NCI-H2196 treated with DMSO at 0.1 percent for 48 hours (cell line): ENCODE measurements around the gene HOXA7.

Experiments used
- DNase-seq: peaks from one replicate; lab custom pipeline; 2025; ENCODE audit not compliant: unreplicated experiment; lab: John Stamatoyannopoulos, UW

The HOXA7 gene

DNA sequence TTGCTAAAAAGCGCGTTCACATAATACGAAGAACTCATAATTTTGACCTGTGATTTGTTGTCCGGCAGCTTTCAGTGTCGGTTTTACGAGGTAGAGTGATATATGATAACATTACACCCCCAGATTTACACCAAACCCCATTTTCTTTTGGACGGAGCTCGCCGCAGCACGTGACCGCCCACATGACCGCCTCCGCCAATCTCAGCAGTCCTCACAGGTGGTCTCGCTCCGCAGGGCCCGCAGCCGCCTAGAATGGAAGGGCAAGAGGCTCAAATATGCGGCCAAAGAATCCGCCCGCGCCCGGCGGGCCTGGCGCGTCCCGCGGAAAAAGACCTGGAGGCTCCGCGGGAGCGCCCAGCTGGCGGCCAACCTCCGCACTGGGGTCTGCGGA, at the start of gene HOXA7:
Gene HOXA7, minus strand, starts transcription at position 168 of the 391 bp plus-strand sequence. Its CDS starts 130 bp downstream, at position 38.
- no peak for DNase-seq

DNA sequence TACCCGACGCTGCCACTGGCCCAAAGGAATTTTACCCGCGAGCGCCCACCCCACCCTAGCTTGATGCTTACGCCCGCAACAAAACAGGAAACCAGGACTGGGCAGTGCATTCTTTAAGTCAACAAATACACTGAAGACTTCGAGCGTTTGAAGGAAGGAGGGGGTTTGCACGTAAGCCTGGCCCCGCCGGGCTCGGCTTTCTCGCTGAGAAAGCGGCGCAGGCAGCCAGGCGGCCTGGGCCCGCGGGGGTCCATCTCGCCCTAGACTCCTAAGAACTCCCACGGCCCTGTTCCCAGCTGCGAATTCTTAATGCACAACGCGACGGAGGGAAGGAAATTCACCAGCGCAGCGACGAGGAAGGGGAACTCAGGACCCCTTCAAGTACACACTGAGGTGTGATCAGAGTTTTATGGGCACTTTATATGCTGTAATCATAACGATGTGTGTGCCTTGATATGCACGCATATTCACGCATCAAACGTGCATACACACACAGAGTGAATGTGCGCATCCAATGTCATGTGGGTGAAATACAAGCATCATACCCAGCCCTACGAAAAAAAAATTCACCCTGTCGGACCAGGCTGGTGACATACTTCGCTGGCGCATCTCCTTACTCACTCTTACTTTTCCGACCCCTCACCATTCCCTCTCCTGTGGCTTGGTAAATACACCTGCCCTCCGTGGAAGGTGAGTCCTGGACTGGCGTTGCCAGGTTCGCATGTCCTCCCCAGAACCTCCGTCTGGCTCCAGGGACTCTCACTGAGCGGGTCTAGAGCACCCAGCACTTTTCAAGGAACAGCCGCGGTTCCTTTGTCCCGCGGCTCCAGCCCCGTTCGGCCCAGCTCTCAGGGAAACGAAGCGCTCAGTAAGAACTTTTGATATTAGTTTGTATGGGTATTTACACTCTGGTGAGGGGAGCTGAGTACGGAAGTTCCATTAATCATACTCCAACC, 49.1 kb upstream of the HOXA7 start:
- DNase-seq = no peak

DNA sequence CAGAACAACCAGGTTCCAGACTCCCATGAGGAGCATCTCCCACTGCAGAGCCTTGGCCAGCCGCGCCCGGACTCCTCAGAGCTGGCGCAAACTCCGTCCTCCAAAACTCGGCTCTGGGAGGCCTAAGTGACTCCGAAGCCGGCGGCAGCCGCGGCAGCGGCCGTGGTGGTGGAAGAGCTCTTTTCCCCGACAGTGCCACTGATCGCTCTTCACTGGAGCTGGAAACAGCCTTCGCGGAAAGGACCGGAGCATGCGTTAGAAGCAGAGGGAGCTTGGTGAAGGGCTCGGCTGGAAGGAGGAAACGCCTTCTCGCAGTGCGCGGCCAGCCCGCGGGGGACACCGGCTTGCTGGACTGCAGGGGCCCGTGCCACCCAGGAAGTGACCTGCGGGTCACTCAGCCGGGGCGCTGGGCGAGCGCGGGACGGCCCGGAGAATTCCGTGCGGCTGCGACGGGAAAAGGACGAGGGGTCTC, 48.4 kb upstream of the HOXA7 start:
- no peak for DNase-seq

DNA sequence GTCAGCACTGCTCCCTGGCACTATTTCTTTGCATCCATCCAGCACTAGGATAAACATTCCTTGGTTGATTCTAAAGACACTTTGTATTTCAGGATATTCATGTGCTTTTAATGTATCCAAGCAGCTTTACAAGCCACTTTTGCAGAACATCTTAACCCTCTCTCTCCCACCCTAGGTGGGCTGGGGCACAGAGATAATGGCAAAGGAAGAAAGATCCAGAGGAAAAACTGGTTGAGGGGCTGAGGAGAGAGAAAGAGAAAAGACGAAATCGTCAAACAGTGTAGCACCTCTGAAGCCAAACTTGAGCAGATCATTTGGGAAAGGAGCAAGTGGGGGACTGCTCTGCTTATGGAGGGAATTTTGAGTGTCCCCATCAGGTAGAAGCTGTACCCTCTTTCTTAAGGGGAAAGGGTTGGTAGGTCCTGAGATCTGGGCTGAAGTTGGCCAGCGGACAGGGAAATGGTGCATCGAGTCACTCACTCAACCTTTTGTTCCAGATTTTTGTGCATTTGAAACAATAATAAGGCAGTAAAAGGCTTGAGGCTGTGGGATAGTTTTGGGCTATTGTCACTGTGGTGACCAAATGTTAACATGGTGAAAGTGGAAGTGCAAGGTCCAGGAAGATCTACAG, 47.6 kb upstream of the HOXA7 start:
- no peak for DNase-seq

DNA sequence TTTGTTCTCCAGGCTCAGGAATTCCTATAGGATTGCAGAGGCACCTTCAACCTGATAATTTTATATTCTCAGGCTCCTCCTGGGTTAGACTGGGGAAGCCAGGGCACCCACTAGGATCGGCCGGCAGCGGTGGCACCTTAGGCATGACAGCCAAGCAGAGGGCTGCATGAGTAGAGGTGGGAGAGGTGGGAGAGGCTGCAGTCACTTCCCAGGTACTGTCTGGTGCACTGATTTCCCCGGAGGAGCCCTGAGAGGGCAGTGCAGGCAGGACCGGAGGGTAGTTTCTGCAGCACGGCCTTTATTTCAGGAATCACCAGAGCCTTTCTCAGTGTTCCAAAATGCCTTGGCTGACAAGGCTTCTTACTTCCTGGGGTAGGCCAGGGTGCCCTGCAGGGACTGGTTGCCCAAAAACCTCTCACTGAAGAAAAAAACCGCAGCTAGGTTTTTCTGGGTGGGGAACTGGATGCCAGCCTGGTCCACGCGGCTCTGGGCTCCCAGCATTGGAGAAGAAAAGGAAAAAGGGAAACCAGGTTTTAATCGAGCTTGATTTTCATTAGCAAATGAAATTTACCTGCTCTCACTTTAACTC, 47.0 kb upstream of the HOXA7 start:
- DNase-seq = no peak

DNA sequence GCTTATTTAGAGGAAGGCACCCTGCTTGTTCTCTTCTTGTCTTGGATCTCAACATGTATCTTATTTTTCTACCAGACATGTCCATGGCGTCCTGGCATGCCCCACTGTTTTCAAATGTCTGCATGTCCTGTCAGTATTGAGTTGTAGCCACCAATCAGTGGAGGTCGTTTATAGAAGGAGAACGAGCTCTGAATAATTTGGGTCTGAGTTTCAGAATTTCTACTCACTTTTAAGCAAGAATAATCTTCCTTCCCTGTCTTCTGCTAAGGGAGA, 46.3 kb upstream of the HOXA7 start:
- no peak for DNase-seq

DNA sequence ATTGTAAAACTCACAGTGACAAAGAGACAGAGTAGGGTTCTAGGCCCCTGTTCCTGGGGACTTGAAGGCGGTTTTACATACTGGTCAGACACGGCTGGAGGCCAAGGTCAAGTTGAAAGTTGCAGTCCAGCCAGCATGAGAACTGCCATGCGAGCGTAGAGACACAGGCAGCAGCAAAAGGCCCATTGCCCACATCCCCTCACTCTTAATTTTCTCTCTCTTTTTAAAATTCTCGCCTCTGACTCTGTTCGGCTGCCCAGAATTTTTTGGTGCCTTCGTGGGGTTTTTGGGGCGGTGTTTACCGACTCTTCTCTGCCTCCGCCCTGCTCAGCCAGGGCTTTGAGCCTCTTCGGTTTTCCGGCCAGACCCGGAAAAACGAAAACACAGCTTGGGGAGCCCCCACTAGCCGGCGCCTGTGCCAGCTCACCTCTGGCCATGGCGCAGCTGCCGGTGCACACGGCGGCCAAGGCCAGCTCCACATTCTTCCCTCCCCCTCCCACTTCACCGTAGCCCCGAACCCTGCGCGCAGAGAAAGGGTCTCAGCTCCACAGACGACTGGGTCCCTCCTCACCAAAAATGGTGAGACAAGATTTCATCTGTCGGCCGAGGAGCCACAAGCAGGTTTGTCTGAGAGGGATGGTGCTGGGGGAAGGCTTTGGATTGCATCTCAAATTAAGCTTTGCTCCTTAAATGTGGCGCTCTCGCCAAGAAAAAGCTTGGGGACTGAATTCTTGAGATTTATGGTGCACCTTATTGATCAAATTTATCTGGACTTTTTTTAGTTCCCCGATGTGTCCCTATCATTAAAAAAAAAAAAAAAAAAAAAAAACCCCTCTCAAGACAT, 45.8 kb upstream of the HOXA7 start:
- no peak for DNase-seq

DNA sequence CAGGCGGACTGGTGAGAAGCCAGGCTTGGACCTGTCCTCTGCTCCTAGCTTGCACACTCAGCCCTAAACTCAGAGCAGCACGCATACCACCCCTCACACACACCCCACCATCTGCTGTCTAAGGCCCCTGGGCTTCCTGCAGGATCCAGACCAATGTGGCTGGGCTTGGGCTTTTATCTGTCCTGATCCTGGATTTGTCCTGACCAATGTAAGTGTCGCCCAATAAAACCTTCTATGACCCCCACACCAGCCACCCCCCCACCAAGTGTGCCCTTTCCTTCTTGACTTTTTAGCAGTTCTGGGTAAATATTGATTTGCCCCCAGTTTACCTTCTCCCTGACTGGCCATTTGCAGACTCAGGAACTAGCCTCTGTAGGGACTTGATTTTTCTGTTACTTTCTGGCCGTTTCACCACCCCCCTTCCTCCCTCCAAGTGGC, 45.1 kb upstream of the HOXA7 start:
- no peak for DNase-seq

DNA sequence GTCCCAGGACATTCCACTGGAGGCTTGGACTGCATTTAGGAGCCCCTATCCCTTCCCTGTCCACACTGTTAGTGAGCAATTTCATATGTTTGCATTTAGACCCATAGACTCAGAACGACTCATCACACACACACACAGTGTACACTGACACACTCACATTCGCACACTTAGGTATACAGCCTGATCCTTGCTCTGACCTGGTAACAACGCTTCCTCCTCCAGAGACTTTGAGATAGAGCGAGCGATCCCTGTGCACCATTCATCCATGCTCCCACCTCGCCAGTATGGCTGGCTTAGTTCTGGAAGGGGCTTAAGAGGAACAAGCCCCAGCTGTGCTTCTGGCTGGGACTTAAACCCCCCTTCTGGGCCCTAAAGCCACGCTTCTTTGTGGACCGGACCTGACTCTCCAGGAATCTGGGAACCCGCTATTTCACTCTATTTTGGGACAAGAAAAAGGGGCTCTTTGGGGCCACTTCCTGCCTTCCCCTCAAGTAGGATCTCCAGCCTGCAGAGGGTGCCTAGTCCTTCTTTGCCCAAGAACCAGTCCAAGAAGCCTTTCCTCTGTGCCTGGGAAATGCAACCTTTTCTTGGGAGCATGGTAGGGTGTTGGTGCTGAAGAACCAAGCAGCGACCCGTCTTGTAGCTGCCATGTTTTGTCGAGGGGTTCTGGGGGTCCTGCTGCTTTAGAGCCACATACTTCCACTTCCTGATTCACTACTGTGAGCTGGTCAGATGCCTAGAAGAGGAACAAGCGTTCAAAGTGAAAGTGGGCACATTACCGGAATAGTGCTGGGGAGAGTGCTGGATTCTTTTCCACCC, 44.5 kb upstream of the HOXA7 start:
- no peak for DNase-seq

DNA sequence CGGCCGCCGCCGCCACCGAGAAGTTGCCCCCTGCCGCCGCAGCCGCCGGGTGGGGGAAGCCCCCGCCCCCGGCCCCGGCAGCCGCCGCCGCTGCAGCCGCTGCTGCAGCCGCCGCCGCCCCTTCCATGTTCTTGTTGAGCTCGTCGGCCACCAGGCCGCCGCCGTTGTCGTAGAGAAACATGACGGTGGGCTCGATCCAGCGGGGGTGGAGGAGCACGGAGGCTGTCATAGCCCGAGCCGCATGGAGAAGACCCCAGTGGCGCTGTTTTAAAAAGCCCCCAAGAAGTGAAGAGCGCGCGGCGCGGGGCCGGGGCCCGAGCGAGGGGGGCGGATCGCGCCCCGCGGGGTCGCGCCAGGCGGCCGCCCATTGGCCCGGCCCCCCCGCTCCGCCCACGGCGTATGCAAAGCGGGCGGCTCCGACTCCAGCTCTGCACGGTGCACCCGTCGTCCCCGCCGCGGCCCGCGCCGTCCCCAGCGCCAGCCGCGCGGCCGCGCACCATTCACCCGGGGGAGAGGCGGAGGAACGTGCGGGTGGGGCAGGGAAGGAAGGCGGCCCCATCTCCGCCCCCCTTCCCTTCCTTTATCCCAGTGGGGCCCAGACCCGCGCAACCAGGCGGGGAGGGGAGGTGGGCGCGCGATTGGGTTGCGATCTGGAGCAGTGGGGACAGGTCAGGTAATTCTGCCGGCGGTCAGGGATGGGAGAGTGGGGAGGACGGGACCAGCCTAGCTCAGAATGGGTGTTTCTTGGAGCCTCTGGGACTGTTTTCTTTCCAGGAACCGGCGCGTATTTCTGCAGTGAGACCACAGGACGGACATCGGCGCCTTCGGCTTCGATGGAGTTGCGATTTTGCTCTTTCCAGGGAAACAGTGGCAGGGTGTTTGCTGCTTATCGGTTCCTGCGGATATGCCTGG, 43.6 kb upstream of the HOXA7 start, which contains the start of gene HOXA13:
Gene HOXA13, minus strand, starts transcription at position 243 of the 912 bp plus-strand sequence. Its CDS starts 14 bp downstream, at position 229.
- DNase-seq = no peak

DNA sequence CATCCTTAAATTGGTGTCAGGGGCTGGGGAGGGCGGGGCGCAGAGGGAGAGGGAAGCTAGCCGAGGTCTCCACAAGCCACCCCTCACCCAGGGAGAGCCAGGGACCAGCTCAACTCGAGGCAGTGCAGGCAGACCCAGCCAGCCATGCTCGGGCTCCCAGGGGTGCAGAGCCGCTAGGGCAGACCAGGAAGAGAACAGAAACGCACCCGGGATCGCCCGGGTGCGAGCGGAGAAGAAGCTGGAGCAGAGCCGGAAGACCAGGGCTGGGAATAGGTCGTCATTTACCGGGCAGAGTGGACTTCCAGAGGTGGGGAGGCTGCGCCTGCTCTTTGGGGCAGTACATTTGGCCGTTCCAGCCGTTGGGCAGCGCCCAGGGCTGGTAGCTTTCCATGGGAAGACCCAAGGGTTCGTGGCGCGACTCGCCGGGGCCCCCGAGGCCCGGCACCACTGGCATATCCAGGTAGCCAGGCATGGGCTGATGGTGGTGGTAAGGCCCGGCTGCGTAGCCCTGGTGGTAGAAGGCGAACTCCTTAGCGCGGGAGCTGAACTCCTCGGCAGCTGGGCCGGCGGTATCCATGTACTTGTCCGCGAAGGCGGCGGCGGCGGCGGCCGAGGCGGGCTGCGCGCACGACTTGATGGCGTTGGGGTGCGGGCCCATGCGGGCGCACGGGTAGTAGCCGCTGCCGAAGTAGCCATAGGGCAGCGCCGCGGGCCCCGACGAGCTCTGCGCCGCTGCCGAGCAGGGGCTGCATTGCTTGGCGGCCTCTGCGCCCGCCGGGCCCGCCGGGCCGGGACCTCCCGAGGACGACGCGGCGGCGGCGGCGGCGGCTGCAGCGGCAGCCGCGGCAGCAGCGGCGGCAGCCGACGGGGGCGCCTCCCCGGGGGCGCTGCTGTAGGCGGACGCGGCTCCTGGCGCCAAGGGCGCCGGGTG, 42.7 kb upstream of the HOXA7 start:
- no peak for DNase-seq

DNA sequence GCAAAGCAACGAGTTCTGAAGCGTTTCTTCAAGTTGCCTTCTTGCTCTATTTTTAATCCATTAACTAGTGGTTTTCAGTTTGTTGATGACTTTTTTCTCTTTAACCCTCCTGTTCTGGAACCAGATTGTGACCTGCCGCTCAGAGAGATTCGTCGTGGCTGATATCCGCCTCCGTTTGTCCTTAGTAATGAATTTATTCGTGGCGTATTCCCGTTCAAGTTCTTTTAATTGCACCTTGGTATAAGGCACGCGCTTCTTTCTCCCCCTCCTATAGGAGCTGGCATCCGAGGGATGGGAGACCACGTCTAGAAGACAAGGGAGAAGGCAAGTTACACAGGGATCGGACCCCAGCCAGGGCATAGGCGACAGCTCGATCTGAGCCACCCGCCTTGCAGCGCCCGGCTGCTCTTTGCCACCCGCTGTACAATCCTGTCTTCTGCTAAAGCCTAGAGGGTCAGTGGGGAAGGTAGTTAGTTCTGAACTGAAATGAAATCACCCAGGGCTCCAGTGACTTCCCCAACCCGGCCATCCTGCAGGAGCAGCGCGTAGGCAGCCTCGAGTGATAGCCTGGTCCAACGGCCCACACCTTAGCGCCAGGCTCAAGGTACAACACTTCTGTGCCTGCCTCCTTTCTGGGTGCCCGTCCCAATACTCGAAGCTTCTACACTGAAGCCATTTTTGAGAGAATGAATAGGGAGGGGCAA, 41.8 kb upstream of the HOXA7 start:
- DNase-seq = no peak

DNA sequence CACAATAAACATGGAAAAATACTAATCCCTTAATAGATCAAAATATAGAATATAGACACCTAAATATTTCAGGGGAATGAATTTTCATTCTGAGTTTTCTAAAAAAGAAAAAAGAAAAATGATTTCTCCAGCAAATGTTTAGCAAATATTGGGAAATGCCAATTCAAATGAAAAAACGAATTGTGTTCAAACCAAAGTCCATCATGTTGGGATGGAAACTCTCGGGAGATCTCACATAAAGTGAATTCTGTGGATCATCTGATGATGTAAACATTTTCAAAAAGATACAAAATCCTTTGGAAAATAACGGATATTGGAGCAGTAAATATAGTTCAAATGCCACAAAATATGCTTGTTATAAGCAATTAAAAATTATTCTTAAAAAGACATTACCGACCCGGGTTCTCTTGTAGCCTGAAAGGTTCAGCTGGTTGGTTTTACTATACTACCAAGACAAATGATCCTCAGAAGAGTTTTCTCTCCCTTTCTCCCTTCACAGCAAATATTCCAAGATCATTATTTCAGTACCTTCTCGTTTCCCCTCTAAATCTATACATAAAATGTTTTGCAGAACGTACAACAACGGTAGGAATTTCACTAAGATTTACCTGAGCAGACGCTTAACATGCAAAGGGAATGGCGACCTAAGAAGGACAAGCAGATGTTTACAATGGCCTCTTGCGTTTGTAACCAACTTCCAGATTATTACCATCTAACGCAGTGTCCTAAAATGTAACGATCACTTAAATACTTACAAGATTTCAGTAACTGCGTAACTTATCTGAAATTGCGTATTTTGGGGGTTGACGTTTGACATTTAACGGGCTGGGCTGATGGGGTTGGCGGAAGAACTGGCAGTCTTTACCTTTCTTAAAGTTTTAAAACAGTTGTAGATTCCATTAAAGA, 40.9 kb upstream of the HOXA7 start:
- DNase-seq = no peak

DNA sequence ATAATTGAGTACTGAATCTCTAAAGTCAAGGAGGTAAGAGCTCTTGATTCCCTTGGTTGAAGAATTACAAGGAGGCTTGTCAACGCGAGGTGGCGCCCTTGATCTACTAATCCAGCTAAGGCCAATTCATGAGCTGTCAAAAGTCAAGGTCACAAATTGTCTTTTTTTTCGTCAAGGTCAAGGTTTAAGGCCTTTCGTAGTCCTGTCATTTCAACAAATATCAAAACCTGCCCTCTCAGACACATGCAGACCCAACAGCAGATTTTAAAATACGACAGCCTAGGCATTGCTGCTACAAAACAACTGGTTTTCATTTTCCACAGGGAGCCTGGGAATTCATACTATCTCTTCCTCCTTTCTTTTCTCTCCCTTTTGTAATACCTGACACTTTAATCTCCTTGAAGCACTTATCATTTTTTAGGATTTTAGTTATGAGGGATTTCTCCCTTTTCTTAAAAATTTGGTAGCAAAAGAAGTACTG, 39.9 kb upstream of the HOXA7 start:
- peak; percentile 23 for DNase-seq

DNA sequence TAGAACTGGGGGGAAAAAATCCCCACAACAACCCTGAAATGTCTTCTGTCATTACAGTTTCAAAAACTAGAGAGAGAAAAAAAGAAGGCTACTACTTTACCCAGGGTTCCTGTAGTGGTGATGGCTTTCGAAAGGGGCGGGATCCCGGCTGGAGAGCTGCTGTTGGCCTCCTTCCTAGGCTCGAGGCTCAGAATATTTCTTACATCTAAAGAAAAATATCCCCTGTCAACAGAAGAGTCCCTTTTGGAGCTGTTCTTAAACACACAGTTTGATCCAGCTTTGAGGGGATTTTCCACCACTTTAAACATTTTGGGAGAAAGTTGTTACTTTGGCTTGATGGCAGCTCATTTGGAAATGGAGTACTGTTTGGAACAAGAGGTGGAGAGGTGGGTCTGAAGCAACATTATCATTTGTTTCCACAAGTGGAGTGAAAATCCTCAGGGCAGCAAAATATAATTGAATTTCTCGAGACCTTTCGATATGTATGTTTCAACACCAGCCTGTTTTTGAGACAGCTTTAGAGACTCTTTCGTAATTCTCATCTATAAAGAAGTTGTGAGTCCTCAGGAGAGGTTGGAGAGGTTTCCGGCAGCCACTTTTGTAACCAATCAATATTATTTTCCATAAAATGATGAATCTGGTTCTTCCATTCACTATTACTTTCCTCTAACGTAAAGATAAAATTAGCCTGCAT, 38.4 kb upstream of the HOXA7 start:
- no peak for DNase-seq

DNA sequence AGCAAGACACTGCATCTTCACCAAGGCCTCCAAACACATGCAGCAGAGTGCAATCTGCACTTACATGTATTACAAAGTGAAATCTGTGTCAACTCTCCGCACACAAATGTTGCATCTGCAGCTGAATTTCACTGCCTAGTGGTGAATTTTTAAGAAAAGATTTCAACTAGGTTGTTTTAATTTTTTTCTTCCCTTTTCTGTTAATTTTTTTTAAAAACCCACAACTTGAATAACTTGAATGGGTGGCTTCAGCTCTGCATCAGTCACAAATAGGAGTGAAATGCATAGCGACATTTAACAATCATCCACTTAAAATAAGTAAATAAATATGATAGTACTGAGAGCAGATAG, 37.5 kb upstream of the HOXA7 start:
- DNase-seq = no peak
